GM12864 (cell line): ENCODE data around the gene TRIM65.

ENCODE experiments used
- DNase-seq: peaks from one replicate; pipeline ENCODE4 v3.0.0-alpha.2; 2011; ENCODE audit warnings: low read depth
- H3K4me3 ChIP-seq: 2 replicates; pipeline ENCODE4 v1.5.1; 2011; ENCODE audit warnings: mild to moderate bottlenecking, low read depth, low read length, control low read depth
- TF ChIP-seq, protein P1 (sequence below): IDR thresholded peaks from 2 replicates; pipeline ENCODE4 v1.5.1; 2011; ENCODE audit warnings: low read depth, mild to moderate bottlenecking, moderate library complexity, low read length, control low read depth, inconsistent platforms; ENCODE audit errors: missing control alignments

TRIM65 gene

DNA sequence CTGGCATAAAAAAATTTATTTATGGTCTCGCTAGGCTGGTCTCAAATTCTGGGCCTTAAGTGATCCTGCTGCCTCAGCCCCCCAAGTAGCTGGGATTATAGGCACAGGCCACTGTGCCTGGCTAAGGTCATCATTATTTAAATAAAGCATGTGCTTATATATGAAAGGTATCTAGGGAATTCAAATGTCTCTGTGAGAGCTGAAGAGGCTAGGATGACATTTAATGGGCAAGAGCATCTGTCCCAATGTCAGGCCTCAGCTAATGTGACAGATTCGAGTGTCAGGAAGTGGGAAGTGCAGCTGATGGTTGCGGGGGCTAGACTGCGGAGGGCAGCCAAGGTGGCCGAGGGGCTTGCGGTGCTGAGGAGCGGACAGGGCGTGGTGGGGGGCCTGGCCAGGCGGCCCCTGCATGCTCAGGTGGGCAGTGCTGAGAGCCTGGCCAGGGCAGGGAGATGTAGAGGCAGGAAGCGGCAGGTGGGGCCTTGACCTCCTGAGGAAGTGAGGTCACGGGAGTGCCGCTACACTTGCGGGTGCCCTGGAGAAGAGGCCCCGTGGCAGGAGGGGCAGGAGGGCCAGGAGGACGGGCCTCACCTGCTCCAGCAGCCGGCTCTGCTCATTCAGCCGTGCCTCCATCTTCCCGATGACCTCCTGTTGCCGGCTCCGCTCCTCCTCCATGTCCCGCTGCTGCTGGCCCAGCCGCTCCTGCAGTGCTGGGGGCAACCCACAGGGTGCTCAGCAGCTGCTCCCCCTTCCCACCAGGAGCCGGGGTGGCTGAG, 20.6 kb upstream of the TRIM65 start:
- H3K4me3 ChIP-seq: no peak overlapping the region
- DNase-seq: no peak
- TF ChIP-seq, protein P1, sequence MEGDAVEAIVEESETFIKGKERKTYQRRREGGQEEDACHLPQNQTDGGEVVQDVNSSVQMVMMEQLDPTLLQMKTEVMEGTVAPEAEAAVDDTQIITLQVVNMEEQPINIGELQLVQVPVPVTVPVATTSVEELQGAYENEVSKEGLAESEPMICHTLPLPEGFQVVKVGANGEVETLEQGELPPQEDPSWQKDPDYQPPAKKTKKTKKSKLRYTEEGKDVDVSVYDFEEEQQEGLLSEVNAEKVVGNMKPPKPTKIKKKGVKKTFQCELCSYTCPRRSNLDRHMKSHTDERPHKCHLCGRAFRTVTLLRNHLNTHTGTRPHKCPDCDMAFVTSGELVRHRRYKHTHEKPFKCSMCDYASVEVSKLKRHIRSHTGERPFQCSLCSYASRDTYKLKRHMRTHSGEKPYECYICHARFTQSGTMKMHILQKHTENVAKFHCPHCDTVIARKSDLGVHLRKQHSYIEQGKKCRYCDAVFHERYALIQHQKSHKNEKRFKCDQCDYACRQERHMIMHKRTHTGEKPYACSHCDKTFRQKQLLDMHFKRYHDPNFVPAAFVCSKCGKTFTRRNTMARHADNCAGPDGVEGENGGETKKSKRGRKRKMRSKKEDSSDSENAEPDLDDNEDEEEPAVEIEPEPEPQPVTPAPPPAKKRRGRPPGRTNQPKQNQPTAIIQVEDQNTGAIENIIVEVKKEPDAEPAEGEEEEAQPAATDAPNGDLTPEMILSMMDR: no peak

DNA sequence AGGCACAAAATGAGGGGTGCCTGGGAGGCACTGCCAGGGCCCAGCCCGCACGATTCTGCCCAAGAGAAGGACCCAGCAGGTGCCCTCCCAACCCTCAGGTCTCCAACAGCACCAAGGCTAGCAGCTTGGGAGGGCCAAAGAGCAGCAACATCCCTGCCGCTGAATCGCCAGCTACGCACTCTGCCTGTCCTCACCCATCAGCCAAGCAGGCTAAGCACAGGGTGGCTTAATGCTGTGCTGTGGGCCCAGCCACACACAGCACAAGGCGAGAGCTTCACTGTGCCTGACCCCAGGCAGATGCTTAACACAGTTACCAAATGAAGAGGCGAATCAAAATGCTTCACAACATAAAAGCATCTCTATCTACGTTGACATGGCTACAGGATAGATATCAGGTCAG, 18.5 kb upstream of the TRIM65 start:
- TF ChIP-seq, protein P1: no peak
- H3K4me3 ChIP-seq: no peak overlapping the region
- no peak for DNase-seq

DNA sequence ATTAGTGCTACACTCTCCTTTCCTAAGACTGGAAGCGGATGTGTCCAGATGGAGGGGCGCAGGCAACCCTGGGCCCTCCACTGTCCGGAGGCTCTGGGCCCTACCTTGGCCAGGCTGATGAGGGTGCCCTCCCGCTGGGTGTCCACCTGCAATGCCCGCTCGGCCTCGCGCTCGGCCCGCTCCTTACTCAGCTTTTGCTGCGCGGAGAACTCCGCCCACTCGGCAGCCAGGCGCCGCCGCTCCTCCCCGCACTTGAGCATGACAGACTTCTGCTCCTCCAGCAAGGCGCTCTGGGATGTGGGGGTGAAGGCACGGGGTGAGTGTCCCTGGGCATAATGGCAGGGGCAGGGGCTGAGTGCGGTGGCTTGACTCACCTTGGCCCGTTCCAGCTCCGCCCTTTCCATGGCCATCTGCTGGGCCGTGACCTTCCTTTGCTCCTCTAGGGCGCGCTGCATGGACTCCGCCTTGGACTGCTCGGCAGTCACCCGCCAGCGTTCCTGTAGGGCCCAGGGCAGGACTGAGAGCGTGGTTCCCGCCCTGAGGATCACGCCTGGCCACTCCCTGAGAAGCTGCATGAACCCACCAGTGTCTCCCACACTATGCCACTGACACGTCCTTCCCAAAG, 18.0 kb upstream of the TRIM65 start:
- TF ChIP-seq, protein P1: no peak
- DNase-seq: no peak
- no peak overlapping the region for H3K4me3 ChIP-seq

DNA sequence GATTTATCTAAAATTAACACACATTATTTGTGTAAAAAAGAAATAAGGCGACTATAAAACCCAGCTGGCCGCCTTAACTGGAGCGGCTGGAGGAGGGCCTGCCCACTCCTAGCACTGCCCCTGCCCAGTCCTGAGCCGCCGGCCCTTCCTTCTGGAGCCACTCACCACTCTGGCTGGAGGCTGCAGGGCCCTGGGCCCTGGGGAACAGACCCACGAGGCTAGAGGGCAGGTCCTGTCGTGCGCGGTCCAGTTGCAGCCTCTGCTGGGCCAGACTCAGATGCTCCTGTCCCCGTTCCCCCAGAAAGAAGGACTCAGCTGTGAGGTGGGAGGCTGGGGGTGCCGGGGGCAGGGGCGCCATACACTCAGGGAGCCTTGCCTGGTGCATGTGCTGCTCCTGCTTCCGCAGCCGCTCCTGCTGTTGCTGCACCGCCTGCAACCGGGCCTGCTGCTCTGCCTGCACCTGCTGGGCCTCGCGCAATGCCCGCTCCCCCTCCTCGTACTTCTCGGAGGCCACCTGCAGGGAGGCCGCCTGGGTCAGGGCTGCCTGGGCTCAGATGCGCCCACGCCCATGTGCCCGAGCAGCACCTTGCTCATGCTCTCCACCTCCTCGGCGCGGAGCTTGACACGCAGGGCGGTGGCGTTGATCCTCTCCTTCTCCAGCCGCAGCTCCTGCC, 16.9 kb upstream of the TRIM65 start:
- TF ChIP-seq, protein P1: no peak
- DNase-seq: no peak

DNA sequence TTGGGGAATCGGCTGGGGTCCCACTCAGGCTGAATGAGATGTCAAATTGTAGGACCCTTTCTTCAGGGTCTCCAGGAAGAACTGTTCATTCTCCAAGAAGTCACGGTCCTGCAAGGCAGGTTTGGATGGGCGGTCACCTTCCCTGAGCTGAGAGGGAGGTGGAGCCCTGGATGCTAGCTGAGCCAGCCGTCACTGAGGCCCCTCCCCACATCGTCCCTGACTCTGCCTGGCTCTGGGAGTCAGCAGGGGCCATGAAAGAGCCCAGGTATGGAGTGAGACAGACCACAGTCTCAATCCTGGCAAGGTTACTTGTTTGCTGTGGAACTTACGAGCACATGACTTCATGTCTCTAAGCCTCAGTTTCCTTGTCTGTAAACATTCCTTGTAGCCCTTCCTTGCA, 13.9 kb upstream of the TRIM65 start:
- no peak for DNase-seq
- TF ChIP-seq, protein P1: no peak
- no peak overlapping the region for H3K4me3 ChIP-seq

More for the DNA sequence above, 16.9 kb upstream of the TRIM65 start:
- H3K4me3 ChIP-seq: no peak overlapping the region

DNA sequence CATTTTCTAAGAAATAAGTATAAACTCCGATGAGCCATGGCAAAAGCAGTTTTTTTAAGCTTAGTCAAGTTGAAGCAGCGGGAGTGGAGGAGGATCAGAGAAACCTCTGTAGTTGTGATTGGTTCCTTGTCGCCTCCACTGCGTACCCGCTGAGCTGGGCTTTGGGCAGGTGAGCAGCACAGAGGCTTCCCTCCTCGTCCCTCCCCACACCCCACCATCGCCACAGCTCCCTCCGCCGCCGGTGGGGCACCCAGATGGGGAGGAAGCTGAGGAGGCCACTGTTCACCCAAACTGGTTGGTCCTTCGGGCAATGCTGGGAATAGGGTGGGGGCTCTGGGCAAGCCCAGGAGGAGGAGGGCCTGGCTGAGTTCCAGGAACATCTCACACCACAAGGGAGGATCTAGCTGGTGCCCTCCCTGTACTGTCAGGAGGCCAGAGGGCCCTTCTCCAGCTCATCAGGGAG, 13.1 kb upstream of the TRIM65 start:
- H3K4me3 ChIP-seq: no peak overlapping the region
- TF ChIP-seq, protein P1: no peak
- DNase-seq: no peak
